Dermis microvascular lymphatic vessel endothelial cell (primary cell): ENCODE data around the gene TUBA1C. TPM values are rescaled to one million over a fixed set of nuclear protein-coding genes. Genes with fewer than 3 reads are reported as not detected.
"Not testable (repeated sequence)": the region's sequence is repeated elsewhere in the genome, so short reads cannot be mapped to it uniquely, and the experiment has no call there.

ENCODE experiments used
- DNase-seq, 2 donors: peaks; one replicate each; pipeline versions ENCODE4 v3.0.0 to v3.0.0-alpha.2; 2010; ENCODE audit warnings: low read depth in 2 of 2
- total RNA-seq: library from RNA; depleted of rRNA; stranded (reverse); fragments of >200 nt; gene quantifications from 2 replicates; pipeline ENCODE4 v1.2.1, GENCODE V29; 2014

TUBA1C gene
- total RNA-seq, 1 donor from 2014 or later: 194 TPM

DNA sequence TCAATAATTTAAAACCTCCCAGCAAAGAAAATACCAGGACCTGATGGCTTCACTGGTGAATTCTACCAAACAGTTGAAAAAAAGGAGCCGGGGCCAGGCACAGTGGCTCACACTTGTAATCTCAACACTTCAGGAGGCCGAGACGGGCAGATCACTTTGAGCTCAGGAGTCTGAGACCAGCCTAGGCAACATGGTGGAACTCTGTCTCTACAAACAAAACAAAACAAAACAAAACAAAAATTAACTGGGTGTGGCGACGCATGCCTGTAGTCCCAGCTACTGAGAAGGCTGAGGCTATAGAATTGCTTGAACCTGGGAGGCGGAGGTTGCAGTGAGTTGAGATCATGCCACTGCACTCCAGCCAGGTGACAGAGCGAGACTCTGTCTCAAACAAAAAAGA is 44.5 kb downstream of the TUBA1C start:
- no peak for DNase-seq

DNA sequence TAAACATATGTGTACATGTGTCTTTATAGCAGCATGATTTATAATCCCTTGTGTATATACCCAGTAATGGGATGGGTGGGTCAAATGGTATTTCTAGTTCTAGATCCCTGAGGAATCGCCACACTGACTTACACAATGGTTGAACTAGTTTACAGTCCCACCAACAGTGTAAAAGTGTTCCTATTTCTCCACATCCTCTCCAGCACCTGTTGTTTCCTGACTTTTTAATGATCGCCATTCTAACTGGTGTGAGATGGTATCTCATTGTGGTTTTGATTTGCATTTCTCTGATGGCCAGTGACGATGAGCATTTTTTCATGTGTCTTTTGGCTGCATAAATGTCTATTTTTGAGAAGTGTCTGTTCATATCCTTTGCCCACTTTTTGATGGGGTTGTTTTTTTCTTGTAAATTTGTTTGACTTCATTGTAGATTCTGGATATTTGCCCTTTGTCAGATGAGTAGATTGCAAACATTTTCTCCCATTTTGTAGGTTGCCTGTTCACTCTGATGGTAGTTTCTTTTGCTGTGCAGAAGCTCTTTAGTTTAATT is 45.6 kb downstream of the TUBA1C start:
- not testable (repeated sequence) for DNase-seq

DNA sequence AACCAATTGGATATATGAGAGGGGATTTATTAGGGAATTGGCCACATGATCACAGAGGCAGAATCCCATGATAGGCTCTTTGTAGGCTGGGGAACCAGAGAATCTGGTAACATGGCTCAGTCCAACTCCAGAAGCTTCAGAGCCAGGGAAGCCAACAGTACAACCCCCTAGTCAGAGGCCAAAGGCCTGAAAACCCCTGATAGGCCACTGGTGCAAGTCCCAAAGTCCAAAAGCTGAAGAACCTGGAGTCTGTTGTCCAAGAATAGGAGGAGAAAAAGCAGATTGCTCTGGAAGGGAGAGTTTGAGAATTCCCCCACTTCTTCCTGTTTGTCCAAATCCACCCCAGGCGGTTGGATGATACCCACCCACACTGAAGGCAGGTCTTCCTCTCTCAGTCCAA is 49.9 kb downstream of the TUBA1C start:
- DNase-seq: no peak

DNA sequence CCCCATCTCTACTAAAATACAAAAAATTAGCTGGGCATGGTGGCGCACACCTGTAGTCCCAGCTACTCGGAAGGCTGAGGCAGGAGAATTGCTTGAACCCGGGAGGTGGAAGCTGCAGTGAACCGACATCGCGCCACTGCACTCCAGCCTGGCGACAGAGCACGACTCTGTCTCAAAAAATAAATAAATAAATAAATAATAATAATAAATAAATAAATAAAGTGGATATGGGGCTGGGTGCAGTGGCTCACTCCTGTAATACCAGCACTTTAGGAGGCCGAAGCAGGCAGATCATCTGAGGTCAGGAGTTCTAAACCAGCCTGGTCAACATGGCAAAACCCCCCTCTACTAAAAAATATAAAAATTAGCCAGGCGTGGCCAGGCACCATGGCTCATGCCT is 52.2 kb downstream of the TUBA1C start:
- DNase-seq: not testable (repeated sequence)

DNA sequence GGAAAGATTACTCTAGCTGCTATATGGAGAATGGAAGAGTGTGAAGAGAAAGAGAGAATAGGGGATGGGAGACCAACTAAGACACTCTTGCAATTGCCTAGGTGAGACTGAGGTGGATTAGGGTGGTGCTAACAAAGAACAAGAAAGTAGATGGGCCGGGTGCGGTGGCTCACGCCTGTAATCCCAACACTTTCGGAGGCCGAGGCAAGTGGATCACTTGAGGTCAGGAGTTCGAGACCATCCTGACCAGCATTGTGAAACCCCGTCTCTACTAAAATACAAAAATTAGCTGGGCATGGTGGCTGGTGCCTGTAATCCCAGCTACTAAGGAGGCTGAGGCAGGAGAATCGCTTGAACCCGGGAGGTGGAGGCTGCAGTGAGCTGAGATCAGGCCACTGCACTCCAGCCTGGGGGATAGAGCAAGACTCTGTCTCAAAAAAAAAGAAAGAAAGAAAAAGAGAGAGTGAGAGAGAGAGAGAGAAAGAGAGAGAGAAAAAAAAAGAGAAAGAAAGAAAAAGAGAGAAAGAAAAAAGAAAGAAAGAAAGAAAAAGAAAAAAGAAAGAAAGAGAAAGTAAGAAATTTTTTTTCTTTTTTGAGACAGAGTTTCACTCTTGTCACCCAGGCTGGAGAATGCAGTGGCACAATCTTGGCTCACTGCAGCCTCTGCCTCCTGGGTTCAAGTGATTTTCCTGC is 55.7 kb downstream of the TUBA1C start:
- not testable (repeated sequence) for DNase-seq

DNA sequence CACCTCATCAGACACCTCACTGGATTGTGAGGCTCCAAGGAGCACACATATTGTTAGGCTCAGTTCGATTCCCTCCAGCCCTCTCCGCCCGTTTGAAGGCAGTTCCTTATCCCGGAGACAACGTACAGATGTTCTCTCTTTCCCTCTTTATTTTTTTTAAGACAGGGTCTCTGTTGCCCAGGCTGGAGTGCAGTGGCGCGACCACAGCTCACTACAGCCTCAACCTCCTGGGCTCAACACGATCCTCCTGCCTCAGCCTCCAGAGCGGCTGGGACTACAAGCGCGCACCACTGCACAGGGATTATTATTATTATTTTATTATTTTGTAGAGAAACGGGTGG is 57.5 kb downstream of the TUBA1C start:
- no peak for DNase-seq

DNA sequence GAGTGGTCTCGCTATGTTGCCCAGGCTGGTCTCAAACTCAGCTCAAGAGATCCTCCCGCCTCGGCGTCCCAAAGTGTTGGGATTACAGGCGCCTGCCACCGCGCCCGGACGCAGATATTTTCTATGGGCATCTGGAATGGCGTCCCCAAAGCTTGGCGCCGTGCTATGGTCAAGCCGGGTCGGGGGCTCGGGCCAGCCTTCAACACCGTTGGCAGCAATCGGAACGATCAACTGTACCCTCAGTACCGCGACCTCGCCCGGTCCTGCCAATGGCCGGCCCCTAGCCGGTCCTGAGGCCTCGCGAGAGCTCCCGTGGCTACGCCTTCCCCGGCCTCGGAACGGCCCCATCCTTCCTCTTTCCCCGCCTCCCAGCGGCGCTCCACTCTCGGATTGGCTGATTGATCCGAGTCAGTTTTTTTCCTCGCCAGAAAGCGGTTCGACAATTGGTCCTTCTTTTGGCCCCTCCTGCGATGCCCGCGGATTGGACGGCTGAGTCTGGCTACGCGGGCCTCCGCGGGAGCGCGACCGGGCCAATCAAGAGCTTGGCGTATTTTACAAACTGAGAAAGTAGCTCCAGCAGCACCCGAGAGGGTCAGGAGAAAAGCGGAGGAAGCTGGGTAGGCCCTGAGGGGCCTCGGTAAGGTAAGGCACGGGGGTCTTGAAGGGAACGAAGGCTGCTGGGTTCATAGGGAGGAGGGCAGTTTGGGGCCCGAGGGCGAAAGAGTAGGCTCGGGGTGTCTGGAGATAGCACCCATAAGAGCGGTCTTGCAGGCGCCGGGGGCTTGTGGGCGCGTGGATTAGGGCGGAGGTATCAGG is 58.0 kb downstream of the TUBA1C start, which contains the start of gene TROAP:
Gene TROAP, plus strand, starts transcription at position 548 of the 816 bp plus-strand sequence. CDS start 354 bp downstream, outside the sequence.
- DNase-seq: peak; percentile 96 to 98

DNA sequence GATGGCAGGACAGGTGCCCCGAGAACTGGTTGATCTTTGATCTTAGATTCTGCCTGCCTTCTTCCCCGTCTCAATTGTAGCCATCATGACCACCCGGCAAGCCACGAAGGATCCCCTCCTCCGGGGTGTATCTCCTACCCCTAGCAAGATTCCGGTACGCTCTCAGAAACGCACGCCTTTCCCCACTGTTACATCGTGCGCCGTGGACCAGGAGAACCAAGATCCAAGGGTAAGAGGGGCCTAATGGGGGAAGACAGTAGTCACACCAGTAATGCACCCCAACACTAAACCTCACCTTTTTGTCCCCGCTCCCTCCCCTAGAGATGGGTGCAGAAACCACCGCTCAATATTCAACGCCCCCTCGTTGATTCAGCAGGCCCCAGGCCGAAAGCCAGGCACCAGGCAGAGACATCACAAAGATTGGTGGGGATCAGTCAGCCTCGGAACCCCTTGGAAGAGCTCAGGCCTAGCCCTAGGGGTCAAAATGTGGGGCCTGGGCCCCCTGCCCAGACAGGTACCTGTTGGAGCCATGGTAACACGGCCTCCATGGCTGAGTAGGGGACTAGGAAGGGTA is 58.7 kb downstream of the TUBA1C start:
- no peak for DNase-seq

Other genes starting within 250 kb of the TUBA1C start
- 37.4 and 44.5 TPM in 2 replicates for gene PRKAG1, start 246.3 kb upstream of the TUBA1C start, total RNA-seq
- gene KMT2D, start 204.3 kb upstream of the TUBA1C start, total RNA-seq: 20.0 and 34.0 TPM in 2 replicates
- gene RHEBL1, start 195.1 kb upstream of the TUBA1C start, total RNA-seq: 1.9 and 2.2 TPM in 2 replicates
- 0.25 and 0.39 TPM in 2 replicates for gene DHH, start 170.3 kb upstream of the TUBA1C start, total RNA-seq
- gene LMBR1L, start 154.2 kb upstream of the TUBA1C start, total RNA-seq: 79.7 and 97.0 TPM in 2 replicates
- 914 and 1,463 TPM in 2 replicates for gene TUBA1B, start 133.7 kb upstream of the TUBA1C start, total RNA-seq
- gene TUBA1A, start 76.0 kb upstream of the TUBA1C start, total RNA-seq: 771 and 815 TPM in 2 replicates
- gene PRPH, start 30.1 kb downstream of the TUBA1C start, total RNA-seq: not detected in 2 replicates
- gene TROAP, start 58.2 kb downstream of the TUBA1C start, total RNA-seq: 5.1 and 9.6 TPM in 2 replicates
- not detected in 2 replicates for gene C1QL4, start 72.1 kb downstream of the TUBA1C start, total RNA-seq
- gene DNAJC22, start 81.8 kb downstream of the TUBA1C start, total RNA-seq: 0.51 and 1.9 TPM in 2 replicates
- gene SPATS2, start 102.4 kb downstream of the TUBA1C start, total RNA-seq: 15.0 and 16.8 TPM in 2 replicates